Neural cell (in vitro differentiated cells): Measurements from ENCODE around the gene MBD2.

Experiments
- CTCF ChIP-seq: fragments of 450-650 bp; IDR thresholded peaks from 2 replicates; pipeline ENCODE4 v1.5.1; 2014; ENCODE audit warnings: antibody characterized with exemption, mild to moderate bottlenecking, moderate library complexity; ENCODE audit not compliant: poor library complexity, severe bottlenecking
- EP300 ChIP-seq: fragments of 450-650 bp; conservative IDR thresholded peaks from 2 replicates; pipeline ENCODE4 v1.6.1; 2014; ENCODE audit warnings: antibody characterized with exemption, mild to moderate bottlenecking, moderate library complexity; ENCODE audit not compliant: poor library complexity, severe bottlenecking
- EZH2 ChIP-seq: fragments of 200-600, 300-800 bp; shearing (Covaris generic), sonication (generic); IDR thresholded peaks from 2 replicates; pipeline ENCODE4 v1.6.1; 2014; ENCODE audit warnings: antibody characterized with exemption, low read length, borderline replicate concordance, mild to moderate bottlenecking; ENCODE audit not compliant: insufficient read depth, poor library complexity, severe bottlenecking
- MXI1 ChIP-seq: fragments of 450-650 bp; conservative IDR thresholded peaks from 2 replicates; pipeline ENCODE4 v1.6.1; 2014; ENCODE audit warnings: antibody characterized with exemption, mild to moderate bottlenecking; ENCODE audit not compliant: poor library complexity, severe bottlenecking
- POLR2AphosphoS5 ChIP-seq: IDR thresholded peaks from 2 replicates; pipeline ENCODE4 v1.6.1; 2012
- RAD21 ChIP-seq: fragments of 450-650 bp; conservative IDR thresholded peaks from 2 replicates; pipeline ENCODE4 v1.6.1; 2014; ENCODE audit warnings: antibody characterized with exemption, mild to moderate bottlenecking, moderate library complexity
- REST ChIP-seq: IDR thresholded peaks from 2 replicates; pipeline ENCODE4 v1.6.1; 2012; ENCODE audit warnings: borderline replicate concordance
- SMC3 ChIP-seq: fragments of 450-650 bp; conservative IDR thresholded peaks from 2 replicates; pipeline ENCODE4 v1.6.1; 2014; ENCODE audit warnings: antibody characterized with exemption, mild to moderate bottlenecking, moderate library complexity; ENCODE audit not compliant: poor library complexity
- TAF1 ChIP-seq: IDR thresholded peaks from 2 replicates; pipeline ENCODE4 v1.6.1; 2012; ENCODE audit warnings: low read depth

GRCh38 chr18:54263904-54264336 lies 39.5 kb upstream of the MBD2 start:
- TF ChIP-seq EP300 (no peak), MXI1 (no peak), SMC3 (no peak), CTCF (no peak), EZH2 (no peak), POLR2AphosphoS5 (no peak), RAD21 (no peak), TAF1 (no peak), REST (no peak)
